ENCODE data around the gene PEX14.

GRCh38 chr1:10591010-10591409, 116.3 kb downstream of the PEX14 start:
- no peak for TF ChIP-seq ZNF274 (IDR thresholded peaks at IDR 0.05; ENCODE audit: low read depth, low read length)
- no peak for TF ChIP-seq YY1 (IDR thresholded peaks at IDR 0.05; ENCODE audit: insufficient read depth, insufficient read length)

Data from NT2/D1 (cell line).